NCI-H2196 (cell line): ENCODE measurements around the gene MUC4.

Experiments
- DNase-seq: peaks from one replicate; lab custom pipeline; 2025; ENCODE audit not compliant: unreplicated experiment; lab: John Stamatoyannopoulos, UW

MUC4 gene

GRCh38 chr3:195700319-195700718 is 111.4 kb downstream of the MUC4 start:
- DNase-seq, result no peak

DNA sequence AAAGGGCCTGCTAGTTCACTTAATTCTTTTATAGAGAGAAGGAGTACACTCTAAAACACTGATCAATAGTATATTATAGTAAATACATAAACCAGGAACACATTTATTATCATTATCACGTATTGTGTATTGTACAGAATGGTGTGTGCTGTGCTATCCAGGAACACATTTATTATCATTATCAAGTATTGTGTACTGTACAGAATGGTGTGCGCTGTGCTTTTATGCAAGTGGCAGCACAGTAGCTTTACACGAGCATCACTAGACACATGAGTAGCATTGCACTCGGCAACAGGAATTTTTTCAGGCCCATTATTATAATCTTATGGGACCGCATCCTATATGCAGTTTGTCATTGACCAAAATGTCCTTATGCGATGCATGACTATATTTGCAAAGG is 111.9 kb downstream of the MUC4 start:
- DNase-seq, result no peak

- DNase-seq, result no peak
Measured at GRCh38 chr3:195699388-195699771, 112.3 kb downstream of the MUC4 start.

GRCh38 chr3:195698647-195699387 is 112.9 kb downstream of the MUC4 start:
- no peak for DNase-seq

DNA sequence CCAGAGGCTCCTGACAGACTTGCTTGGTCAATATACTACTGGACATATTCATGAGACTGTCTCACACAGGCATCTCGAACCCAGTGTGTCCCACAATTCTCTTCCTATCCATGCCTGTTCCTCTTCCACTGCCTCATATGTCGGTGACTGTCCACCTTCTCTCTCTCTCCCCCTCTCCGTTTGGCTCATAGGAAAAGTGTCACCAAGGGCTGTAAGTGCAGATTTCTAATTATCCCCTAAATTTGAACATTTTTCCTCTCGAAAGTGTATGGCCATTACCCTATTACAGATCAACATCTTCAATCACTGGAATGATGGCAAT is 113.4 kb downstream of the MUC4 start:
- DNase-seq, result no peak

GRCh38 chr3:195697582-195698324 is 114.0 kb downstream of the MUC4 start:
- no peak for DNase-seq
